Pancreas (tissue), 10 donors: ENCODE results near the gene TRA2B. TPM values are rescaled to one million over a fixed set of nuclear protein-coding genes. Genes with fewer than 3 reads are reported as not detected.

ENCODE experiments used
- ATAC-seq, 4 donors: fragments of 200-7000 bp; cut with Tn5 transposase; one replicate each; pipeline versions ENCODE4 v1.8.0 to v1.9.1; 2020; ENCODE audit warnings: mild to moderate bottlenecking in 4 of 4, moderate library complexity in 4 of 4
- DNase-seq, 6 donors: peaks; one replicate each; pipeline ENCODE4 v3.0.0-alpha.2; 2020
- FAIRE-seq: peaks from 2 replicates; lab custom pipeline; 2012; peaks lifted over from hg19 to GRCh38; lab: Jason Lieb, UNC
- H3K27ac ChIP-seq, 4 donors: fragments of 200-600 bp; sonication (generic); 1 replicate in 3 of 4; 2 replicates in 1 of 4; pipeline versions ENCODE4 v1.5.0 to v1.8.0; 2020
- H3K27me3 ChIP-seq, 4 donors: fragments of 200-600 bp; one replicate each; pipeline ENCODE4 v1.8.0; 2021
- H3K36me3 ChIP-seq, 3 donors: fragments of 200-600 bp; sonication (generic) in 1 of 3; one replicate each; pipeline versions ENCODE4 v1.5.0 to v1.8.0; 2020 to 2021
- H3K4me1 ChIP-seq, 3 donors: fragments of 200-600 bp; one replicate each; pipeline ENCODE4 v1.8.0; 2021
- H3K4me3 ChIP-seq, 4 donors: fragments of 200-600 bp; sonication (generic) in 2 of 4; one replicate each; pipeline versions ENCODE4 v1.5.0 to v1.8.0; 2020 to 2021
- H3K9me3 ChIP-seq, 4 donors: fragments of 200-600 bp; one replicate each; pipeline ENCODE4 v1.8.0; 2021
- CTCF ChIP-seq, 4 donors: fragments of 200-600 bp; sonication (generic) in 3 of 4; IDR thresholded peaks; one replicate each; pipeline versions ENCODE4 v1.5.0 to v1.8.0; 2021; ENCODE audit warnings: antibody characterized with exemption in 4 of 4
- WGBS, 2 donors: extraction: QIAGEN DNeasy Blood & Tissue Kit; methylation state at CpG; one replicate each; pipeline ENCODE4 v1.1.7; 2013; 5-methylcytosine and 5-hydroxymethylcytosine counted together
- intact Hi-C, 3 donors: fragments of 100-400 bp; cut with DNase I; formaldehyde crosslinking; loops; one replicate each; pipeline versions ENCODE4 v1.11.1 to v1.14.2; 2022
- polyA plus RNA-seq, 2 donors: library from polyadenylated mRNA; stranded (reverse); fragments of 200-250 nt; gene quantifications; one replicate each; pipeline ENCODE4 v1.2.3, GENCODE V29; 2013
- total RNA-seq, 6 donors: library from RNA; stranded (reverse); fragmentation: NEBNext Ultra II Directional in 4 of 6; extraction: Animal tissue kit (Norgen Biotek cat#: 25700) in 4 of 6; gene quantifications; one replicate each; pipeline versions ENCODE4 v1.2.1 to v1.2.4, GENCODE V29; 2021 to 2023
- donor health status: healthy with polysubstance abuse.
- donor health status: DM: no; HTN: no; CAD: no; lungs with moderate emphysema.
- donor health status: DM: no; HTN: no; CAD: no.
- donor health status: control.
- donor health status: control.
- donor health status: Bipolar disorder and iron deficiency.
- donor health status: DM: yes; HTN: yes; CAD: no.
- donor health status: DM: no; HTN: no; CAD: no.
- donor health status: DM: no; HTN: no; CAD: no.
- donor health status: DM: yes; HTN: yes; CAD: no.

Gene TRA2B
- total and polyA plus RNA-seq, 8 donors: 27.4 to 79.2 (median 47.3) TPM

GRCh38 chr3:185874119-185874518 is 63.7 kb downstream of the TRA2B start:
- DNase-seq (no peak), ATAC-seq (no peak), FAIRE-seq (no peak)
- H3K36me3 ChIP-seq: no peaks in the 10 kb centered on the region
- intact Hi-C loops: no loop called here
- no peak overlapping the region for H3K4me3 ChIP-seq
- 50 to 54% methylated on average over 9 of the region's 9 CpGs for WGBS, 2 donors
- no peak overlapping the region for H3K27ac ChIP-seq
- TF ChIP-seq CTCF (IDR thresholded peaks at IDR 0.05): no peak
- no peaks in the 10 kb centered on the region for H3K9me3 ChIP-seq
- no peaks in the 10 kb centered on the region for H3K4me1 ChIP-seq
- H3K27me3 ChIP-seq: no peaks in the 10 kb centered on the region

- FAIRE-seq (no peak), ATAC-seq (no peak), DNase-seq (no peak)
- H3K9me3 ChIP-seq: no peaks in the 10 kb centered on the region
- TF ChIP-seq CTCF (IDR thresholded peaks at IDR 0.05): no peak
- no peak overlapping the region for H3K4me3 ChIP-seq
- intact Hi-C loops: no loop called here
- no peaks in the 10 kb centered on the region for H3K27me3 ChIP-seq
- H3K36me3 ChIP-seq: no peaks in the 10 kb centered on the region
- no peaks in the 10 kb centered on the region for H3K4me1 ChIP-seq
- H3K27ac ChIP-seq: no peak overlapping the region
- WGBS, 2 donors: 96 to 97% methylated on average over 2 of the region's 2 CpGs
Observed at GRCh38 chr3:185867650-185868049, 70.2 kb downstream of the TRA2B start.

GRCh38 chr3:185866995-185867394 is 70.8 kb downstream of the TRA2B start:
- intact Hi-C loops: no loop called here
- DNase-seq: no peak
- H3K9me3 ChIP-seq: no peaks in the 10 kb centered on the region
- ATAC-seq: no peak
- no peaks in the 10 kb centered on the region for H3K27me3 ChIP-seq
- no peak overlapping the region for H3K27ac ChIP-seq
- H3K4me3 ChIP-seq: no peak overlapping the region
- TF ChIP-seq CTCF (IDR thresholded peaks at IDR 0.05): no peak
- FAIRE-seq: no peak
- no peaks in the 10 kb centered on the region for H3K4me1 ChIP-seq
- H3K36me3 ChIP-seq: no peaks in the 10 kb centered on the region

GRCh38 chr3:185866555-185866954 is 71.3 kb downstream of the TRA2B start:
- no peak for DNase-seq
- no peak for ATAC-seq
- no peaks in the 10 kb centered on the region for H3K36me3 ChIP-seq
- TF ChIP-seq CTCF (IDR thresholded peaks at IDR 0.05): no peak
- 91 to 94% methylated on average over 1 of the region's 1 CpG for WGBS, 2 donors
- no peak for FAIRE-seq
- H3K27me3 ChIP-seq: no peaks in the 10 kb centered on the region
- no peak overlapping the region for H3K4me3 ChIP-seq
- no peaks in the 10 kb centered on the region for H3K9me3 ChIP-seq
- H3K4me1 ChIP-seq: no peaks in the 10 kb centered on the region
- intact Hi-C loops: no loop called here
- no peak overlapping the region for H3K27ac ChIP-seq

Other genes starting within 250 kb of the TRA2B start
- 10 to 100 TPM in 1 of 6 donors, 1 to 10 TPM in 5; 3.2 to 17.0 (median 5.9) TPM for gene IGF2BP2, start 113.0 kb downstream of the TRA2B start, total RNA-seq
- 10 to 100 TPM in 1 of 2 donors, 1 to 10 TPM in 1; 7.0 to 11.2 TPM for gene IGF2BP2, start 113.0 kb downstream of the TRA2B start, polyA plus RNA-seq
- 10 to 100 TPM; 17.1 to 58.5 (median 32.0) TPM for gene ETV5, start 171.1 kb upstream of the TRA2B start, total RNA-seq
- gene ETV5, start 171.1 kb upstream of the TRA2B start, polyA plus RNA-seq: 10 to 100 TPM; 12.2 to 12.9 TPM